Measurements from ENCODE around the gene CTU2.

Gene CTU2

GRCh38 chr16:88681709-88682451, 24.4 kb upstream of the CTU2 start:
- no peak for DNase-seq (ENCODE audit: low spot score)

DNA sequence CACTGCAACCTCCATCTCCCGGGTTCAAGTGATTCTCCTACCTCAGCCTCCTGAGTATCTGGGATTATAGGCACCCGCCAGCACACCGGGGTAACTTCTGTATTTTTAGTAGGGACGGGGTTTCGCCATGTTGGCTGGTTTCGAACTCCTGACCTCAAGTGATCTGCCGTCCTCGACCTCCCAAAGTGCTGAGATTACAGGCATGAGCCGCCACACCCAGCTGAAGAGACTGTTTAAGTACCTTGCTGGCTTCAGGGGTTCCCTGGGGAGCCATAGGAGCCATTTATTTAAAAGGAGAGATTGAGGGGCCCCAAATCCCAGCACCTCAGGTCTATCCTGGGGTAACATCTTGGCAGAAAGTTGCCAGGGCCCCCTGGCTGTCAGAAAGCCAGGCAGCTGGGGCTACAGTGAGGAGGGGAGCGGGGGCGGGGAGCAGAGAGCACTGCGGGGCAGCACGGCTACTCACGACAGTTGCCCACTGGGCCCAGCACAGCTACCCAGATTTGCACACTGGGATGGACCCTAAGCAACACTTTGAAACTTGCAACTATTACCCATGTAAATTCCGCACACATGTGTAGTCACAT, 21.6 kb upstream of the CTU2 start:
- DNase-seq (ENCODE audit: low spot score) = no peak

GRCh38 chr16:88685156-88686061, 20.9 kb upstream of the CTU2 start:
- DNase-seq (ENCODE audit: low spot score) = no peak

- peak; percentile 42 for DNase-seq (ENCODE audit: low spot score)
Observed at GRCh38 chr16:88686062-88686438, 20.3 kb upstream of the CTU2 start.

GRCh38 chr16:88686439-88687253, 19.7 kb upstream of the CTU2 start, which contains the start of gene SNAI3:
Gene SNAI3, minus strand, starts transcription at chr16:88686507. Its CDS starts 101 bp downstream, at chr16:88686406.
- peak; percentile 79 for DNase-seq (ENCODE audit: low spot score)

DNA sequence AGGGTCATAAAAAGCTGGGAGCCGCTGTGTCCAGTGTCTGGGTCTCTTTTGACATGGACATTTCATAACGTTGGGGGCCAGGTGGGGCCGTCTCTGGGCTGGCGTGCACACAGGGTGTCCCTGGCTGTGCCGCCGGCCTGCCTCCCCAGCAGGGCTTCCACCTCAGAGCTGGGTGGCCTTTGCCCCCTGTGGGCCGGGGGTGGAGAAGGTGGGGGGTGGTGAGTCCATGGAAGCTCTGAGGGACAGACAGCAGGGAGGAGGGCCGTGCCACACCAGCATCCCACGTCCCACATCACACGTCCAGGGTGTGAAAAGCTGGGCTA, 19.1 kb upstream of the CTU2 start:
- DNase-seq (ENCODE audit: low spot score) = no peak

DNA sequence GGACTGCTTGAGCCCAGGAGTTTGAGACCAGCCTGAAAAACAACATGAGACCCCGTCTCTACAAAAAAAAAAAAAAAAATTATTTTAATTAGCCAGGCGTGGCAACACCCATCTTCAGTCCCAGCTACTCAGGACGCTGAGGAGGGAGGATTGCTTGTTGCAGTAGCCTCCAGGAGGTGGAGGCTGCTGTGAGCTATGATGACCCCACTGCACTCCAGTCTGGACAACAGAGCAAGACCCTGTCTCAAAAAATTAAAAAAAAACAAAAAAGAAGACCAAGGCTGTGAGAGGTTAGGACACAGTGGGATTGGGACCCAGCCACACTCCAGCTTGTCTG, 18.7 kb upstream of the CTU2 start:
- DNase-seq (ENCODE audit: low spot score) = no peak

DNA sequence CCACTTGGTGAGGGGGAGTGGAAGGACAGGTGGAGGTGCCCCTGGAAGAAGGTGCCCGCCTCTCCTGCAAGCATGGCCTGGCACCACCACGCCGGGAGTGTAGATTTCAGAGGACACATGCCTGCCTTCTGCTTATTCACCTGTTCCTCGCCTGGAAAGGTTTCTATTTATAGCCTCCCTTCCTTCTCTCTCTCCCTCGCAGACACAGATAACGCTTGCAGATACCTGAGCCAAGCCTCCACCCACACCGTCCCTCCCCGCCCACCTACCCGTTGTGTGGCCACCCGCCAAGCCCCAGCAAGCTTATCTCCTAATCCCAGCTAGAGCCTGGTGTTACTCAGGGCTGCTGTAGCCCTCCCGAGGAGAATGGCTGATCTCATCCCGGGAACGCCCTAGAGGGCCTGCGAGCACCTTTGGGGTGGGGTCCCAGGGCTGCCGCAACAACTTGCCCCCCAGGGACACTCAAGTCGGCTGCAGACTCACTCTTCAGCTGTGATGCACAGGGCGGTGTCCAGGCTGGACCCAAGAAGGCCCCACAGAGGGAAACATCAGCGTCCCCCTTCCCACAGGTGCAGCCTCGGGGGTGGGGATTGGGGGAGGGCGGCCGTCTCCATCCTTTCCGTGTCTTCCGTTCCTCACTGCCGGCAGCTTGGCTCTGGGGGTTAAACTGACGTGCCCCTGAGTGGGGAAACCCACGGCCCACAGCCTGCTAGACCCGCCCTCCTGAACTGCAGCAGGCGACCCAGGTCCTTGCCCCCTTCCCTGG, 18.1 kb upstream of the CTU2 start:
- DNase-seq (ENCODE audit: low spot score) = peak; percentile 80

DNA sequence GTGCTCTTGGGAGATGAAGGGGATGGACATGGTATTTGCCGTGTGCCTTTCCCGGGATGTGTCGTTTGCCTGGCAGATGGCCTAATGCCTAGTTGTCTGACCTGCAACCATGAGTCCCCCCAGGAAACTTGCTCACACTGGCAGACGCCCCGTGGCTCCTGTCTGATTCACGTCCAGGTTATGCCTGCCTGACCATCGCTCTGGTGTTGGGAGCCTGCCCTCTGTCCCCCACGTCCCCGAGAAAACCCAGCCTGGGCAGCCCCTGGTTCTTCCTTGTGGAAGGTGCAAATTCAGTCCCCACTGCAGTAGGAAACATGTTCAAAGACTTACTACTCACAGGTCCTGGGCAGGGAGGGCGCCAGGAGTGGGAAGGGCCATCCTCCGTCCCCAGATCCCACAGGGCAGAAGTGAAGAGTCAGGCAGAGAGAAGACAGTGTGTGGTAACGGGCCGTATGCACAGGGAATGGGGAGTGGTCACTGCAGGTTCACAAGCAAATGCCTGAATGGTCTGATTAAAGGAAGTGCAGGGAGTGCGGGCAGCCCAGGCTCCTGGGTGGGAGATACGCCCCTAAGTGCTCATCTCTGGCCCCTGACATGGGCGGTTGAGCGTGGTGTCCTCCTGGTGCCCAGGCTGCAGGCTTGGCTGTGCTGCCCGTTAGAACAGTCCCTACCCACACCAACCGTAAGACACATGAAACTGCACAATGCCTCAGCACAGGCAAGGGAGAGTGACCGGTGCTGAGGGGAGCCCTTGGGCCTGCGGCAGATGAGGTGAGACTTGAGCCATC, 15.8 kb upstream of the CTU2 start:
- DNase-seq (ENCODE audit: low spot score) = no peak

- DNase-seq (ENCODE audit: low spot score) = no peak
Observed at GRCh38 chr16:88691129-88691813, 15.0 kb upstream of the CTU2 start.

DNA sequence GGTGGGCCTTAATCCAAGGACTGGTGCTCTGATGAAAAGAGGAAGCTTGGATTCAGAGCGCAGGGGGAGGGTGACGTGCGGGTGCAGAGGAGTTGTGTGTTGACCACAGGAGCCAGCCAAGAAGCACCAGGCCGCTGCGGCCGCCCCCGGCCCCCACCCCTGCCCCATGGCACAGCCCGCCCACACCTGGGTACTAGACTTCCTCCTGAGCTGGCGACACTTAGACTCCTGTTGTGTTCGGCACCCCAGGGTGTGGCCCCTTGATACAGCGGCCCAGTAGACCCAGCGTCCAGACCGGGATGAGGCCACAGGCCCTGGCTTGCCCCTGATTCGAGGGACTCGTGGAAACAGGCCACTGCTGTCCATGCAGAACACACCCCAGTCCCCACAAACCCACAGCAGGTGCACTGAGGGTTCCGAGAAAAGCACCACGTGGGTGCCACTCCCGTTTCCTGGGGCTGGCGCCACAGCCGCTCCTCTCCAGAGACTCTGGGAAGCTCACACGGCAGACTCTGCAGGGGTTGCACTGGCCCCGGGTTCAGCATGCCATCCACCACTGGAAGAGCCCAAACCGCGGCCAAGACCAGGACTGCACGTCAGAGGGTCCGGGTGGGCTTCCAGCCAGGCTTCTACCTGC, 14.3 kb upstream of the CTU2 start:
- DNase-seq (ENCODE audit: low spot score) = no peak

- no peak for DNase-seq (ENCODE audit: low spot score)
Observed at GRCh38 chr16:88692861-88693260, 13.4 kb upstream of the CTU2 start.

GRCh38 chr16:88693420-88694177, 12.7 kb upstream of the CTU2 start:
- no peak for DNase-seq (ENCODE audit: low spot score)

DNA sequence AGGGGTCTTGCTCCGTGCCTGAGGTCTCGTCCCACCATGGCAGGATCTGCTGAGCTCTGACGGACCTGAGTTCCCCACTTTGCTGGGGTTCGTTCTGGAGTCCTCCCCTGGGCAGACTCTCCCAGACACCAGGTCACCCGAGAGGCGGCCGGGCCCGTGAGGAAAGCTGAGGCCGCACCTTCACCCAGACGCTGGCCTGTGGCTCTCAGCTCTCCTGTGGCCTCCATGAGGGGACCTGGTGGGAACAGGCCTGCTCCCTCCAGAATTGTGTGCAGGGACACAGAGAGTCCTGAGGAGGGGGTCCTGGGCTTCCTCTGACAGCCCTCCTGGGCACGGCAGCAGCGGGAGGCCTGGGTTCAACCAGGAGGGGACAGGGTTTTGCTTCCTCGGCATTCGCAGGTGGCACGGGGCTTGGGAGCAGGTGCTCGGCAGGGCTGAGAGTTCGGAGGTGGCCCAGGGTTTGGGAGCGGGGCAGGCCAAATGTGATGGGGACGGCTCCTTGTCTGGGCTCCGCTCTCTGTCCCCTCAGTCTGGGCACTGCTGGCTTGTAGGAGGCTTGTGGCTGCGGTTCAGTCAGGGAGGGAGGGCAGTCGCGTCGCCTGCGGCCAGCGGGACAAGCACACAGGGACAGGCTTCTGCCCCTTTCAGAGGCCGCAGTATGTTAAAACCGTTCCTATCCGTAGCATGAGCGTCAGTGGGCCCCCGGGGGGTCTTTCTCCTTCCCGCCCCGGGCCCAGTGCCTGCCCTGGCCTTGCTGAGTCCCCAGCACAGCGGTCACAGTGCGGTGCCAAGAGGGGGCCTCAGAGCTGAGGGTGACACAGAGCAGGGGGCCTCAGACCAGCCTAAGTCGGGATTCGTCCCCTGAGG, 11.8 kb upstream of the CTU2 start:
- no peak for DNase-seq (ENCODE audit: low spot score)

GRCh38 chr16:88695218-88695617, 11.1 kb upstream of the CTU2 start:
- DNase-seq (ENCODE audit: low spot score) = no peak

DNA sequence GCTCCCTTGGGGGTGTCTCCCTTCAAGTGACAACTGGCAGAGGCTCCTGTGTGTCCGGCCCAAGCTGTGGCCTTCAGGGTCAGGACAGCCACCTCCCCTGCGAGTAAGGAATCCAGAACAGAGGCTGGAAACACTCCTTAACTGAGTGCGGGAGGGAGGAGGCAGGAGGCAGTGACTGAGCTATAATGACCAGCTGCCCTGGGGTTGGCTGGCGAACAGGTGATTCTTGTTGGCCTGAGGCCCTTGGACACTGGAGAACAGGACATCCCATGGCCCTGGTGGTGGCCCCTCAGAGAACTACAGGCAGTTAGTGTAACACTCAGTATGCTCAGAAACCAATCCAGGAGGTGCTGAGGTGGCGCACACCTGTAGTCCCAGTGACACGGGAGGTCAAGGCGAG, 10.6 kb upstream of the CTU2 start:
- DNase-seq (ENCODE audit: low spot score) = no peak

DNA sequence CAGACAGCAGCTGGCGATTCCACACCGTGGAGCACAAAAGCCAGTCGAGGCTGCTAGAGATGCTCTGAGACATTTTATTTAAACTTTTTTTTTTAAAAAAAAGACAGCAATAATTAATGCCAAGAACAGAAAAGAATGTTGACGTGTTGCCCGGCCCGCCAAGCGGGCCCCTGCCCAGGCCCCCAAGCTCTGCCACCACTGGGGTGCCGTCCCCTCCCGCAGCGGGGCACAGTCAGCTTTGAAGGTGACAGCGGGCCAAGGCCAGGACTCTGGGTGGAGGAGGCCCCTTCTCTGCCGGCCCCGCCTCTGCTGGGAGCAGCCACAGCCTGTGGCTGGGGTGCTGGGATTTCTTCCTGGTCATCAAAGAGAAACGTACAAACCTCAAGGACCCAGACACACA, 9.9 kb upstream of the CTU2 start:
- no peak for DNase-seq (ENCODE audit: low spot score)

Data from LoVo (cell line).